HEK293T (cell line): ENCODE measurements around the gene EXOC4.

Experiments
- CTCF ChIA-PET: fragments of 350-600 bp; formaldehyde crosslinking; extraction: SDS; loops from one replicate; lab custom pipeline; 2021; ENCODE audit warnings: antibody characterized with exemption, inconsistent platforms; lab: Yijun Ruan, JAX
- POLR2A ChIA-PET: fragments of 350-600 bp; formaldehyde crosslinking; extraction: SDS; loops from one replicate; lab custom pipeline; 2020; ENCODE audit warnings: antibody characterized with exemption, inconsistent platforms; lab: Yijun Ruan, JAX
- DNase-seq: peaks from one replicate; pipeline ENCODE4 v3.0.0; 2012; ENCODE audit warnings: mixed read lengths; ENCODE audit errors: extremely low spot score
- ARNT ChIP-seq: fragments of 450-650 bp; IDR thresholded peaks from 2 replicates; pipeline ENCODE4 v1.6.1; 2017; ENCODE audit warnings: mild to moderate bottlenecking
- BHLHE40 ChIP-seq: fragments of 450-650 bp; IDR thresholded peaks from 2 replicates; pipeline ENCODE4 v1.6.1; 2016; ENCODE audit warnings: mild to moderate bottlenecking, moderate library complexity, borderline replicate concordance
- CTBP1 ChIP-seq: fragments of 450-650 bp; IDR thresholded peaks from 2 replicates; pipeline ENCODE4 v1.6.1; 2016; ENCODE audit warnings: borderline replicate concordance
- ELF4 ChIP-seq: fragments of 450-650 bp; IDR thresholded peaks from 2 replicates; pipeline ENCODE4 v1.6.1; 2017; ENCODE audit warnings: antibody characterized with exemption
- FOXA1 ChIP-seq: fragments of 450-650 bp; IDR thresholded peaks from 2 replicates; pipeline ENCODE4 v1.6.1; 2016; ENCODE audit warnings: mild to moderate bottlenecking
- FOXK2 ChIP-seq: fragments of 450-650 bp; IDR thresholded peaks from 2 replicates; pipeline ENCODE4 v1.6.1; 2016; ENCODE audit warnings: mild to moderate bottlenecking
- FOXM1 ChIP-seq: fragments of 450-650 bp; IDR thresholded peaks from 2 replicates; pipeline ENCODE4 v1.6.1; 2017; ENCODE audit warnings: mild to moderate bottlenecking, borderline replicate concordance
- HDGF ChIP-seq: fragments of 450-650 bp; IDR thresholded peaks from 2 replicates; pipeline ENCODE4 v1.6.1; 2017; ENCODE audit warnings: antibody characterized with exemption, borderline replicate concordance
- L3MBTL2 ChIP-seq: fragments of 450-650 bp; conservative IDR thresholded peaks from 2 replicates; pipeline ENCODE4 v1.6.1; 2016; ENCODE audit warnings: mild to moderate bottlenecking
- LEF1 ChIP-seq: fragments of 450-650 bp; IDR thresholded peaks from 2 replicates; pipeline ENCODE4 v1.6.1; 2017; ENCODE audit warnings: mild to moderate bottlenecking, borderline replicate concordance
- NFRKB ChIP-seq: fragments of 450-650 bp; IDR thresholded peaks from 2 replicates; pipeline ENCODE4 v1.6.1; 2016; ENCODE audit warnings: mild to moderate bottlenecking, moderate library complexity
- PKNOX1 ChIP-seq: fragments of 450-650 bp; IDR thresholded peaks from 2 replicates; pipeline ENCODE4 v1.6.1; 2016
- SP1 ChIP-seq: fragments of 450-650 bp; IDR thresholded peaks from 2 replicates; pipeline ENCODE4 v1.6.1; 2017
- SUZ12 ChIP-seq: fragments of 450-650 bp; IDR thresholded peaks from 2 replicates; pipeline ENCODE4 v1.6.1; 2016; ENCODE audit warnings: mild to moderate bottlenecking
- TARDBP ChIP-seq: fragments of 450-650 bp; IDR thresholded peaks from 2 replicates; pipeline ENCODE4 v1.6.1; 2016
- ZNF384 ChIP-seq: fragments of 450-650 bp; IDR thresholded peaks from 2 replicates; pipeline ENCODE4 v1.6.1; 2016

Gene EXOC4

GRCh38 chr7:133805426-133805825, 552.5 kb downstream of the EXOC4 start:
- TF ChIP-seq NFRKB (no peak), ZNF384 (no peak), PKNOX1 (no peak), L3MBTL2 (no peak), FOXA1 (no peak), ARNT (no peak), HDGF (no peak), LEF1 (no peak), SP1 (no peak), FOXM1 (no peak), CTBP1 (no peak), SUZ12 (no peak), TARDBP (no peak), FOXK2 (no peak)
- CTCF ChIA-PET, result no interaction called here
- POLR2A ChIA-PET, result no interaction called here
- no peak for DNase-seq

GRCh38 chr7:133807624-133808492, 555.0 kb downstream of the EXOC4 start:
- ChIA-PET POLR2A (no interaction called here), CTCF (no interaction called here)
- no peak for DNase-seq
- 0 out of 2 replicates have a peak, but pooled peaks have one; percentile 13 for TF ChIP-seq ZNF384
- no peak for TF ChIP-seq HDGF
- peak; percentile 52 for TF ChIP-seq PKNOX1

GRCh38 chr7:133808493-133808866, 555.6 kb downstream of the EXOC4 start:
- POLR2A ChIA-PET, result no interaction called here
- DNase-seq, result no peak
- TF ChIP-seq FOXK2 (no peak), HDGF (no peak), CTBP1 (no peak), ARNT (no peak), TARDBP (no peak), L3MBTL2 (no peak), LEF1 (no peak), BHLHE40 (no peak), SUZ12 (no peak)
- CTCF ChIA-PET, result no interaction called here

GRCh38 chr7:133812877-133813276, 560.0 kb downstream of the EXOC4 start:
- ChIA-PET POLR2A (no interaction called here), CTCF (no interaction called here)
- TF ChIP-seq HDGF, result no peak
- TF ChIP-seq ZNF384, result no peak
- TF ChIP-seq SP1, result no peak
- no peak for TF ChIP-seq LEF1
- no peak for DNase-seq

- no peak for DNase-seq
- TF ChIP-seq PKNOX1, result no peak
- TF ChIP-seq CTBP1, result no peak
- CTCF ChIA-PET, result no interaction called here
- POLR2A ChIA-PET, result no interaction called here
Observed at GRCh38 chr7:133815611-133816210, 562.8 kb downstream of the EXOC4 start.

GRCh38 chr7:133819695-133820094, 566.8 kb downstream of the EXOC4 start:
- POLR2A ChIA-PET, result no interaction called here
- CTCF ChIA-PET, result no interaction called here

More at GRCh38 chr7:133819695-133820094, 566.8 kb downstream of the EXOC4 start:
- no peak for DNase-seq
- TF ChIP-seq SP1 (no peak), CTBP1 (no peak), HDGF (no peak), FOXK2 (no peak), PKNOX1 (no peak), ARNT (no peak), L3MBTL2 (no peak), BHLHE40 (no peak), LEF1 (no peak), ELF4 (no peak), FOXM1 (no peak), TARDBP (no peak), ZNF384 (no peak), SUZ12 (no peak), FOXA1 (no peak)
